OCI-M1 (cell line): Measurements from ENCODE around the gene GALNT11.
A peak's percentile ranks its signal among the peaks of the same experiment; 100 is the strongest.
"Not testable (repeated sequence)": the region's sequence is repeated elsewhere in the genome, so short reads cannot be mapped to it uniquely, and the experiment has no call there.

Experiments used
- DNase-seq: peaks from one replicate; lab custom pipeline; 2025; lab: John Stamatoyannopoulos, UW

Gene GALNT11

DNA sequence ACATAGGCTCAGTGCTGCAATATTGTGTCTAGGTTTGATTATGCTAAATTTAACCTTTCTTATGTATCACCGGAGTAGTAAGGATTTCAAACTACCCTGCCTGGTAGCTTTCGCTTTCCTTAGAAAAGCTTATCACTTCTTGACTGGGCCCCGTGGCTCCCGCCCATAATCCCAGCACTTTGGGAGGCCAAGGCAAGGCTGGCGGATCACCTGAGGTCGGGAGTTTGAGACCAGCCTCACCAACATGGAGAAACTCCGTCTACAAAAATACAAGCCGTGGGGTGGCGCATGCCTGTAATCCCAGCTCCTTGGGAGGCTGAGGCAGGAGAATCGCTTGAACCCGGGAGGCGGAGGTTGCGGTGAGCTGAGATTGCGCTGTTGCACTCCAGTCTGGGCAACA is 49.9 kb downstream of the GALNT11 start:
- not testable (repeated sequence) for DNase-seq

DNA sequence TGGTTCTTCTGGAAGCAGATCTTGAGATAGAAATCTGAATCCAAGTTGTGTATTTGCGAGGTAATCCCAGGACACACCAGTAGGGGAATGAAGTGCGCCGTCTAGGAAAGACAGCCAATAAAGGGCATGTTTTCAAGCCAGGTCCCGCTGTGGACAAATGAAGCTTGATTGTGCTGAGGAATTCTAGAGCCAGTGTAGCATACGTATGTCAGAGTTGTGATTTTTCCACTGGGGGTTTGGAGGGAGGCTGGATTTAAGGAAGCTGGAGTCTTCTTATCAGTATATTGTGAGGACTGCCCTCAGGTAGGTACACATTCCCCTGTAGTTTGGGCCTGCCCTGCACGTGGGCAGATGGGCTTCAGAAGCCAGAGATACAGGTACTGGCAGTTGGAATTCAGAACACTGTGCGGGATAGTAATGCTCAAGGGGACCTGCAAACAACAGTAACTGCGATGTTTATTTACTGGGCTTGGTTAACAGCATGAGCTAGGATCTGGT is 50.9 kb downstream of the GALNT11 start:
- DNase-seq, result peak; percentile 14

DNA sequence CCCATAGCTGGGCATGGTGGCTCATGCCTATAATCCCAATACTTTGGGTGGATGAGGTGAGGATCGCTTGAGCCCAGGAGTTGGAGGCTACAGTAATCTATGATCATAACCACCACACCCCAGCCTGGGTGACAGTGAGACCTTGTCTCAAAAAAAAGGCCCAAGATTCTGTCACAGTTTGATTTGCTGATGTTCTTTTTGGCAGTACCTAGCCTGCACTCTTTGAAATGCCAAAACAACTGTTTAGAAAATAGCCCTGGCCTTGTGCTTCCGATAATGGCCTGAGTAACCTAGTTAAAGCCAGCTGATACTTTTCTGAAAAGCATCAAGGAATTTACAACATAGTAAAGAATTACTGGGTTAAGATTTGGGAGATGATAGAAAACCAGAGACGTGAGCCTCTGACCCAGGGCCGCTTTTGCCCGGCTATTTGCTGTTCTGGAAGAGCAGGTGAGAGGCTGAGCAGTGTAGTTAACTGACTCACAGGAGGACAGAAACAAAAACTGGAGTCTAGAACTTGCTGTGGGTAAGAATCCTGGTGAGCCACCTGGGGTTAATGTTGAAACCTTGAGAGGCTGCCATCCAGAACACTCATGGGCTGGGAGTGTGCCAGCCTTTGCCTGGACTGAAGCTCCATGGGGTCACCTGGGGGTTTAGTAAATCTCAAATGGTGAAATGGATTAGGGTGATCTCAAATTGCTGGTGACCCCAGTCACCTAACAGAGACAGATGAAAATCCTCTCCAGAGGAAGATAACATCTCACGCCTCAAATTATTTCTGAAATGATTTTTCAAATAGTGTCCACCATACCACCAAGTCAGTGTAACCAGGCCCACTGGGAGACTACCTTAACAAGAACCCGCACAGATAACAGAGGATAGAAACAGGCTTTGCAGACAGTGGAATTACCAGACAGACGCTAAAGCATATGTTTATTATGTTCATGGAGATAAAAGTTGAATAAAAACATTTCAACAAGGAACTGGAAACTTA is 51.8 kb downstream of the GALNT11 start:
- no peak for DNase-seq

DNA sequence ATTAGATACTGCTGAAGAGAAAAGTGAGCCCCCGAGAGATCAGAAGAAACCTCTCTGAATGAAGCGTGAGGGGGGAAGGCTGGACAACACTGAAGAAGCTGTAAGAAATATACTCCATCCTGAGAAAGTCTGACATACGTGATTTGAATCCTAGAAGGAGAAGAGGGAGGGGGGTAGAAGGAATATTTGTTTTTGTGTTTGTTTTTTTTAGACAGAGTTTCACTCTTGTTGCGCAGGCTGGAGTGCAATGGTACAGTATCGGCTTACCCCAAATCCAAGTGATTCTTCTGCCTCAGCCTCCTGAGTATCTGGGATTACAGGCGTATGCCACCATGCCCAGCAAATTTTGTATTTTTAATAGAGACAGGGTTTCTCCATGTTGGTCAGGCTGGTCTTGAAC is 52.6 kb downstream of the GALNT11 start:
- DNase-seq, result no peak

DNA sequence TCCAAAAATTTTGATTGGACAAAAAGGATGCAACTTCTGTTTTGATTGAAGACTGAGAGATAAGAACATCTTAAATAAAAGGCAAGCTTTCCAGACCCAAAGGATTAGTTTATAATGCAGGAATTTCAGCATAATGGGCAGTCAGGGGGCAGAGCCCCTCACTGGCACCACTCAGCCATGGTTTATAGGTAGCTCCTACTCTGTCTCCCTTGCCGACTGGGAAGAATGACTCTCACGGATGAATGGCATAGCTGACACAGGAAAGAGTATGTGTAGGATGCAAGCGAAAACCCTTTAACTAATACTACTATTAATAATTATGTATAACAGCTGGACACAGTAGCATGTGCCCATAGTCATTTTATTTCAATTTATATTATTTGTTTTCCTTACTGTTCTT is 53.3 kb downstream of the GALNT11 start:
- DNase-seq, result no peak

DNA sequence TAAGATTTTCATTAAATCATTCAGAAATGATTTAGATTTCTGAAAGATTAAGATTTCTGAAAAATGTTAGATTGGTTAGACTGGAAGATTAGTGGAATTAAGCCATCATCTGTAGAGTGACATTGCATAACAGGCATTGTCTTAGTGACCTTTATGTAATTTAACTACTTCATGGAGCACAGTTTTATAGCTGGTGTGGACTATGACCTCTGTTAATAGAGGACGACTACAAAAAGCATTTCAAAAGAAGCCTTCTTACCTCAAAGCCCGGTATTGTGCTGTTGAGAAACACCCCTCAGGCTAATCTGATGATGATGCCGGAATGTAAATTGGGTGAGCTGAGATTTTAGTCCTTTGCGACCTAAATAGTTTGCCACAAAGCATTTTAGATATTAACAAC is 55.6 kb downstream of the GALNT11 start:
- DNase-seq, result no peak

DNA sequence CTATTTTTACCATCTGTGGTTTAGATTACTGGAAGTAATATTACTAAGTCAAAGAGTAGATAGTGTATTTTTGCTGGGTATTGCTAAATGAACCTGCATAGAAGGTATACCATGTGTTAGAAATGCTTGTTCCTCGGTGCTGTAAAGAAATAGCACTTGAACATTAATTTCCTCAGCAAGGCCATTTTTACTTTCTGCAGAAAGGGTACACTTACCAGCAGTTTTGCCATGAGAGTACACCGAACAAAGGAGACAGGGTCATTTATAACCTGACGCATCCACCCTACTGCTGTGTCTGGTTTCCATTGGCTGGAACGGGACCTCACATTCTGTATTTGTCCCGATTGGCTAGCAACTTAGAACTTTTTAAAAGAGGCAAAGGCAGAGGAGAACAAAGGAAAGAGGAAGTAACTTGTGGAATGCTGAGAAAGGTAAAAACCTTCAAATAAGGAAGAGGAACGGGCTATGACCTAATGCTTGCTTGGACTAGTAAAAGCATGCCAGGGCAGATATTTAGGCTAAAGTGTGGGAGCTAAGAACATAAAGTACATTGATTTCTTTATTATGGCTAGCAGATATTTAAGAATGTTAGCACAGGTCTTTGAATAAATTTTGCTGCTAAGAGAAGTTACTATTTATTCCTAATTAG is 56.7 kb downstream of the GALNT11 start:
- peak; percentile 2 for DNase-seq

DNA sequence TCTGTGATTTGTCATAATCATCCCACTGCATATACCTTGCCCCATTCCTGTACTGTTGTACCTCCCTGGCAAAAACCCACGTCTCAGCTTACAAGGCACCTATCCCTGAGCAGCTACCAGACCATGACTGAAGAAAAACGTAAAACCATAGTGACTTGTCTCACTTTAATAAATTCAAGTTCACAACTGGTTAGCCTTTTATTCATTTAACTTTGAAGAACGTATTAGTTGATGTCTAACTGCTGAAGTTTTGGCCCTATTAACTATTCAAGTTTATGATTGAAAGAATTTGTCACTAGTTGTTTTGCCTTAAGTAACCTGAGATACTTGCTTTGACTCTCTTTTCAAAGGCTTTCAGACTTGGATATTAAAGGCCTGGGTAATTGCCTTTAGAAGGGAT is 59.7 kb downstream of the GALNT11 start:
- no peak for DNase-seq

DNA sequence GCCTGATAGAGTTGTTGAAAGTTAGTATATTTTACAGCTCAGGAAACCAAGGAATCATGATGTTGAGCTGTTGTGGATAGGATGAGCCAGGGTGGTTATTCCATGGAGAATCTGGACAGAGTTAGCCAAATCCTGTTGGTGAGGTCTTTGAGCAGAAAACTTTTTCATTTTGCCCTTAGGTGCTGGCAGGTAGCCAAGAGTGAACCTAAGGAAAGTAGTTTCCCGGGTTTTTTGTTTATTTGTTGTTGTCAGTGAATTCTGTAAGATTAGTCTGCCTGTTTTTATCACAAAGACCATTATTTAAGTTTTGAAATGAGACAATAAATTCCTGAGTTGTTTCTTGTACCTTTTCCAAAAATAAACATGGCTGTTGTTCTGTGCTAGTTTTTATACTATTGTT is 61.0 kb downstream of the GALNT11 start:
- no peak for DNase-seq

DNA sequence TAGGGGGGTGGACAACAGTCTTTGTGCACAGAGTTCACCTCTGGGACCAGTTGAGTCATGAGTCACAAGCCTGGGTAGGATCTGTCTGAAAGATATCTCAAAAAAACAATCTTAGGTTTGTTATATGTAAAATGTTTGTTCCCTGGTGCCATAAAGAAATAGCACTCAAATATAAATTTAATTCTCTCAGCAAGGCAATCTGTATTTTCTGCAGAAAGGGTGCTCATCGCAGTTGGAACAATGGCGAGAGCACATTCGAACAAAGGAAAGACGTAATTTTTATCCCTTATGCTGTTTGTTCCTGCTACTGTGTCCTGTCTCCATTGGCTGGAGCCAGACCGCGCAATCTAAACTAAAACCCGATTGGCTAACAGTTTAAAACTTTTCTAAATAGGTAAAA is 63.7 kb downstream of the GALNT11 start:
- no peak for DNase-seq

DNA sequence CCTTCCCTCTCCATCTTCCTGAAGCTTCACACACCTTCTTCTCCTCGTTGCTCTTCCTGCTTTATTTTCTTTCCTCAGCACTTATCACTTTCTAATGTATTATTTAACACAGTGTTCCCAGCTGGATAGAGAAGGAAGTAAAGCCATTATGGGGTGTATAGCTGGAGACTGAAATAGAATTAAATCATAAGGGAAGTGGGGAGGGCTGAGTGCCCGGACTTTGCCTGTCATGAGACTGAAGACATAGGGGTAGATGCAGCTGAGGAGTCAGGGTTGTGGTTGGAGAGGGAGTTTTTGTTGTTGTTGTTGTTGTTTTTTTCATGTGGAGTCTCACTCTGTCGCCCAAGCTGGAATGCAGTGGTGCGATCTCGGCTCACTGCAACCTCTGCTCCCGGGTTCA is 65.3 kb downstream of the GALNT11 start:
- DNase-seq, result no peak

DNA sequence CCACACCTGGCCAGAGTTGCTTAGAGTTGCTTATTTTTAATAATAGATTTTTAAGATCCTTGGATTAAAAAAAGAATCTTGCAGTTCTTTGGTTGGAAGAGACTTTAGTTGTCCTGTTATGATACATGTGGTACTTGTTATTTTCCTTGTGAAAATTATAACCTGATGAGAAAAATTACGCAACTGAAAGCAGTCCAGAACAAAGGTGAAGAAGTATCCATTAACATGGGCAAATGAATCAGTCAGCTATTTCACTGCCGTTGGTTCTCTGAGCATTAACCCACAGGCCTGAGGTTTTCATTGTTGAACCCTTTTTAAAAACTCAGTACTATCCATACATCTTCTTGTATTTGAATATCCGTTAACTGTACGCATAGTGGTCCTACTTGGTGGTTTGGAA is 68.2 kb downstream of the GALNT11 start:
- DNase-seq, result no peak

DNA sequence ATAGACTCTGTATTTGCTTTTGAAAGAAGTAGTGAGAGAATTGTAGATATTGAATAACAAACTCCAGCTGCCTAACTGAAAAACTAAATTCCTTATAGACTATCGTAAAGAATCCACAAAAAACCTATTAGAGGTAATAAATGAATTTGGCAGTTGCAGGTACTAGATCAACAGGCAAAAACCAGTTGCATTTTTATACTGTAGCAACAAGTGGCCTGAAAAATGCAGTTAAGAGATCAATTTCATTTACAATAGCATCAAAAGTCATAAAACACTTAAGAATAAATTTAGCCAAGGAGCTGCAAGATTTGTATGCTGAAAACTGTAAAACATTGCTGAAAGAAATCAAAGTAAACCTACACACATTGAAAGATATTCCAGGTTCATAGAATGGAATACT is 70.3 kb downstream of the GALNT11 start:
- DNase-seq, result no peak

DNA sequence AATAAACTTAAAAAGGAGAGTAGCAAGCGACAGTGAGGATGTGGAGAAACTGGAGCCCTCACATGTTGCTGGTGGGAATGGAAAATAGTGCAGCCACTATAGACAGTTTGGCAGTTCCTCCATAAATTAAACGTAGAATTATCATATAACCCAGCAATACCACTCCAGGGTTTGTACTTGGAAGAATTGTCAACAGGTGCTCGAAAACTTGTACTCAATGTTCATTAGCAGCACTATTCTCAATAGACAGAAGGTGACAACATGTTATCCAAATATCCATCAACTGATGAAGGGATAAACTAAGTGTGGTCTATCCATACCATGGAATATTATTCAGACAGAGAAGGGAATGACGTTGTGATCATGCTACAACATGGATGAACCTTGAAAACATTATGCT is 71.9 kb downstream of the GALNT11 start:
- DNase-seq, result no peak

DNA sequence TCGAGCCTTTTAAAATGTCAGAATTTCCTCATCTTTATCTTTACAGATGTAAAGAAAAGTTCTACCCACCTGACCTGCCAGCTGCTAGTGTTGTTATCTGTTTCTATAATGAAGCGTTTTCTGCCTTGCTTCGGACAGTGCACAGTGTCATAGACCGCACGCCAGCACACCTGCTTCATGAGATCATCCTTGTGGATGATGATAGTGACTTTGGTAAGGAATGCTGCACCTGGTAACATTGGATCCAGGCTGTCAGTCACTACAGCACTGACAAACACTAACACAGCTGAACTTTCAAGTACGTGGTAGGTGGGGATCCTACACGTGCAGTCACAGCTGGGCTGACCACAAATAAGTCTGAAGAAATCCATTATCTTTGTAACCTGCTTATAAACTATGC is 77.6 kb downstream of the GALNT11 start:
- no peak for DNase-seq

DNA sequence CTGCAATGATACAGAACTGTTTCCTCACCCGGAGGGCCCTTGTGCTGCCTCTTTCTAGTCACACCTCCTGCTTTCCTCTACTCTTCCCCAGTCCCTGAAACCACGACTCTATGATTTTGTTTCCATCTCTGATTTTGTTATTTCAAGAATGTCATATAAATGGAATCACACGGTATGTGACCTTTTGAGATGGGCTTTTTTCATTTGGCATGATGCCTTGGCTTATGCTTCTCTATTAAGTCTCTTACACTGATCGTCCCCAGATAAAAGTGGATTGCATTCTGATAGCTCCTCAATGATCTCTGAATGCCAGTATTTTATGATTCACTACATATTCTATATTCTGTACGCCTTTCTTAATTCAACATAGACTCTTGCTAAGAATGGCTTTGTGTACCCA is 78.2 kb downstream of the GALNT11 start:
- DNase-seq, result no peak

DNA sequence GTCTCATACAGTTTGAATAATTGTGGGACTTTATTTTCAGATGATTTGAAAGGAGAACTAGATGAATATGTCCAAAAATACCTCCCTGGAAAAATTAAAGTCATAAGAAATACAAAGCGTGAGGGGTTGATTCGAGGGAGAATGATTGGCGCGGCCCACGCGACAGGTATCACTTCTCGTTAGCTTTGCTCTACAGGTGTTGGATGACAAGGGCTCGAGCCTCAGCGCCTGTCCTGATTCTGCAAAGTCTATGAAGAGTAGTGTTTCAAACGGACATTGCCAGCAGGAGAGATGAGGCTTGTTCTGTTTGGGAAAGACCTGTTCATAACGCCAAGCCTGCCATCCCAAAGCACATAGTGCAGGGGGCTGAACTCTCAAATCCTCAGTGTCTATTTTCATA is 79.7 kb downstream of the GALNT11 start:
- DNase-seq, result no peak

DNA sequence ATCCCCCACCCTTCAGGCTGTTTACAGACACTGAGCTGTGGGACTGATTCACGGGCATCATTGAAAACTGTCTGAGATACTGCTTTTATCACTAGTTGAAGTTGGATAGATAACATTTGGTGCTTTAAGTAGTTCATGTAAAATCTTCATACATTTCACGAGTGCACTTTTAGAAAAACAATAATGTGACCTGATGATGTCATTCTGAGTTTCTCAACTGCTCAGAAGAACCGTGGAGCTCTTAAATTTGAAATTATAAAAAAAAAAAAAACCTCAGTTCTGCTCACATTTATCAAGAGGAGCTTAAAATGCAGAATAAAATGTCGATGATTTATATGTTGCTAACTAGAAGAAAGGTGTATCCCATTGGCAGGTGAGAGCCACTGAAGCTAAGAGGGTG is 81.5 kb downstream of the GALNT11 start:
- DNase-seq, result no peak

DNA sequence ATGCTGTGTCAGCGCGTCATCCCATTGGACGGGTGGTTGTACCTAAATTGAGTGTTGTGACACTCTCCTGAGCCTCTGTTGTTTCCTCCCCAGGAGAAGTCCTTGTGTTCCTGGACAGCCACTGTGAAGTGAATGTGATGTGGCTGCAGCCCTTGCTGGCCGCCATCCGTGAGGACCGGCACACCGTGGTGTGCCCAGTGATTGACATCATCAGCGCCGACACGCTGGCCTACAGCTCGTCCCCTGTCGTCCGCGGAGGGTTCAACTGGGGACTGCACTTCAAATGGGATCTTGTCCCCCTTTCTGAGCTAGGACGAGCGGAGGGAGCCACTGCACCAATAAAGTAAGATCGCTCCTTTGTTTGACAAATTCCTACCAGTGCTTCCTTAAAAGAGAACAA is 82.5 kb downstream of the GALNT11 start:
- no peak for DNase-seq

DNA sequence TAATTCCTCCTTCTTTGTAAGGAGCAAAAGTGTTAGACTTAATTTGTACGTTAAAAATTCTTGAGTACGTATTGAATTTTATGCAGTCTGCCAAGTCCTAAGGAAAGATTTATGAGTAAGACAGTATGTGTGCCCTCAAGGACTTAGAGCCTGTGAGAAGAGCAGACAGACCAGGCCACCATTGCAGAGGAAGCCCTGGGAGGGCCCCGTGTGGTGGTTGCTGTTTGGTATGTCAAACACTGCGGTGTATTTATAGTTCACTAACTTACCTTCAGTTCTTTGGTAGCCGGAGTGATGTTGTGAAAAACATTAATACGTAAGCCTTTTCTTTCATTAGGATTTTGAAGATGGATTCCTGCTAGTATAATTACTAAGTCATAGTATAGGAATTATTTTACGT is 82.9 kb downstream of the GALNT11 start:
- no peak for DNase-seq

DNA sequence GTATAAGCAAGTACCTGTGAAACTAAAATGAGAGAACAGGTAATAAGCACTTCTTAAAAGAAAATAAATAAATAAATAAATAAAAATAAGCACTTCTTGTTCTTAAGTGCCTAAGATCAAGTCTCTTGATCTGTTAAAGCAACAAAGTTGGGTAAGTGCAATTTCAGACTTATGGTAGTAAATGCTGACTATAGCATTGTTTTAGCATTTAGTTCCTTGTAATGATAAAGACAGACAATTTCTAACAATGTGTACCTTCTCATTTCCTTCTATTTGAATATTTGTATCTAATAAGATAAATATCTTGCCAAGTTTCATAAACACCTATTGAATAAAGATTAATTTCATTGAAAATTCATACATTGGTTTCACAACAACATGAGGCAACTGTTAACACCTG is 87.4 kb downstream of the GALNT11 start:
- no peak for DNase-seq

DNA sequence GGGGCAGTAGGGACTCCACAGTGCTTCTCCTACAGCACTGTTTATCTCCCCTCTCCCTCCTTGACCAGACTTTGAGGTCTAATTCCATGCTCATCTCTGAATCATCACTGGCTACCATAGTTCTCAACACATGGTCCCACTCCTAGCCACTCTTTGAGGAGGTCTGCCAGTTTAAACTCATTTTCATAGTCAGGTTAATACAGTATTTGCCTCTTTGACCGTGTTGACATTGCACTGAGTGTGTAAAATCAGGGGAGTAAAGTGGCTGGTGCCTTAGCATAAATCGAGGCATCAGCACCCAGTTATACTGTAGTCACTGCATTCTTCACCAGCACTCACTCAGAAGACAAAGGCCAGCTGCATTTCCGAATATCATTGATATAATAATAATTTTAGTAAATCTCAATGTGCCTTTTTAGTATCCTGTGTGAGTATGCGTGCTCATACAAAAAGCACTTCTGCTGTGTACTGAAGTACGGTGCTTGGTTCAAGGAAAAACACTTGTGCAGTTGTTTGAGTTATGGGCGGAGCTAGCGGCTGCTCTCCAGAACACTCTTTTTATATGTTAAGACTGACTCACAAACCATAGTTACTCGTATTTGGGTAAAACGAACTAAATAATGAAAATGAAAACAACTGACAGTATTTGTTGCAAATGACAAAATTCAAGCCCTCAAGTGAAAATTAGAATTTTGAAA is 89.7 kb downstream of the GALNT11 start:
- no peak for DNase-seq

DNA sequence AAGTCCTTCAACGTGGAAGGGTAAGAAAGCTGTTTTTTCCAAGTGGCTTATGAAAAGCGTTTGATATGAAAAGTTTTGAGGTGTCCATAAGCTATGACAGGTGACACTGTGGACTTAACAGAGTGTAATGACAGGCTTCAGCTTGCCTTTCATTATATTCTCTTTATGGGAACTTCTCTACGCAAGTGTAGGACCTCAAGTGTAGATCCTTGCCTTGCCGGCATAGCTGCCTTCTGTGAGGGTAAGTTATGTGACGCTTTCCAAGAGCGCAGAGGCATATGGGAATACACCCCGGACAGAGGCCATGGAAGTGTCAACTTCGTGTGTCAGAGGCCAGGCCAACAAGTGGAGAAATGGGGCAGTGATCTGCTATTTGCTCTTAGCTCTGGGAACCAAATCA is 91.9 kb downstream of the GALNT11 start:
- DNase-seq, result no peak
